ENCODE results near the gene TSHZ2. TPM values are rescaled to one million over a fixed set of nuclear protein-coding genes. Genes with fewer than 3 reads are reported as not detected.

TSHZ2 gene
- total and polyA plus RNA-seq, 2 experiments from 2014 or later = 10.4 to 32.0 TPM

DNA sequence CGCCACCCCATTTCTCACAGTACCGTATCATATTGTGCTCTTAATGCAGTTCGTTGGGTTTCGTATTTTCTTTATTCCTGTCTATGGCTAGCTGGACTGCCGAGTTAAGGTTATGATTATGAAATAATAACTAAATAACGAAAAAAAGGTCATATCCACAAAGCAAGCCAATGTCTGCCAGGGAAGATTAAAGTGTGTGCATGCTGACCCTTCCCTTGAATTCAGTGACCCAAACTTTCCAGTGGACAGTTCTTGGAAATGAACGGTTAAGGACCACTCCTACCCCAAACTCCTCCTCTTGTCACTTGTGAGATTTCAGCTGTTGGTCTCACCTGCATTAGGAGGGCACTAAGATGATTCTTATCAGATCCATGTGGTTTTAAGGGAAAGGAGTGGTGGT, 449.9 kb downstream of the TSHZ2 start:
- Histone ChIP-seq H3K9me3 (ENCODE audit: low read depth) (no peaks in the 10 kb centered on the region), H3K4me3 (no peak overlapping the region), H3K27me3 (no peaks in the 10 kb centered on the region), H3K4me1 (ENCODE audit: low read depth) (no peaks in the 10 kb centered on the region), H3K27ac (no peak overlapping the region), H3K36me3 (no peaks in the 10 kb centered on the region)
- DNase-seq (ENCODE audit: low read depth in 1 of 2, low spot score in 1 of 2) = no peak
- no peak for TF ChIP-seq CTCF (IDR thresholded peaks at IDR 0.05; ENCODE audit: low read depth, low read length)

- Histone ChIP-seq H3K27ac (no peak overlapping the region), H3K9me3 (ENCODE audit: low read depth) (no peaks in the 10 kb centered on the region), H3K36me3 (no peaks in the 10 kb centered on the region), H3K4me3 (no peak overlapping the region), H3K27me3 (no peaks in the 10 kb centered on the region), H3K4me1 (ENCODE audit: low read depth) (no peaks in the 10 kb centered on the region)
- no peak for DNase-seq (ENCODE audit: low read depth in 1 of 2, low spot score in 1 of 2)
- no peak for TF ChIP-seq CTCF (IDR thresholded peaks at IDR 0.05; ENCODE audit: low read depth, low read length)
Measured at GRCh38 chr20:53423587-53424146, 451.5 kb downstream of the TSHZ2 start.

- Histone ChIP-seq H3K27ac (no peak overlapping the region), H3K27me3 (no peaks in the 10 kb centered on the region), H3K36me3 (no peaks in the 10 kb centered on the region), H3K4me3 (no peak overlapping the region), H3K9me3 (ENCODE audit: low read depth) (no peaks in the 10 kb centered on the region), H3K4me1 (ENCODE audit: low read depth) (no peaks in the 10 kb centered on the region)
- no peak for DNase-seq (ENCODE audit: low read depth in 1 of 2, low spot score in 1 of 2)
- no peak for TF ChIP-seq CTCF (IDR thresholded peaks at IDR 0.05; ENCODE audit: low read depth, low read length)
Measured at GRCh38 chr20:53425481-53425880, 453.3 kb downstream of the TSHZ2 start.

DNA sequence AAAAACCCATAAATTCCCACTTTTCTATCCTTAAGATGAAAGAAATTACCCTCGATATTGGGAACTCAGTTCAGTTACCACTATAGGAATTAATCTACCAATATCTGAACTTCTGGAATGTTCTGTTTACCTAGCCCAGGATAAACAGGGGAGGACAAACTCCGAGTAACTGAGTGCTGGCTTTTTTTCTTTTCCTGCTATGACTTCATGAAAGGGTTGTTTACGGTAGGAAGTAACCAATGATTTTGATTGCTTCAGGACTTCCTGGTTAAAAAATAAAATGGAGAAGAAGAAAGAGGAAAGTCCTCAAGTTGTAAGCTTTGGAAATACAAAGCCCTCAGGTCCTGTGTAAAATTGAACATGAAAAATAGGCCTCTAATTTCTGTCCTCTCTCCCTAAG, 453.8 kb downstream of the TSHZ2 start:
- H3K4me1 ChIP-seq (ENCODE audit: low read depth) = no peaks in the 10 kb centered on the region
- DNase-seq (ENCODE audit: low read depth in 1 of 2, low spot score in 1 of 2) = no peak
- no peak overlapping the region for H3K4me3 ChIP-seq
- no peak overlapping the region for H3K27ac ChIP-seq
- H3K9me3 ChIP-seq (ENCODE audit: low read depth) = no peaks in the 10 kb centered on the region
- H3K36me3 ChIP-seq = no peaks in the 10 kb centered on the region
- no peak for TF ChIP-seq CTCF (IDR thresholded peaks at IDR 0.05; ENCODE audit: low read depth, low read length)
- no peaks in the 10 kb centered on the region for H3K27me3 ChIP-seq

DNA sequence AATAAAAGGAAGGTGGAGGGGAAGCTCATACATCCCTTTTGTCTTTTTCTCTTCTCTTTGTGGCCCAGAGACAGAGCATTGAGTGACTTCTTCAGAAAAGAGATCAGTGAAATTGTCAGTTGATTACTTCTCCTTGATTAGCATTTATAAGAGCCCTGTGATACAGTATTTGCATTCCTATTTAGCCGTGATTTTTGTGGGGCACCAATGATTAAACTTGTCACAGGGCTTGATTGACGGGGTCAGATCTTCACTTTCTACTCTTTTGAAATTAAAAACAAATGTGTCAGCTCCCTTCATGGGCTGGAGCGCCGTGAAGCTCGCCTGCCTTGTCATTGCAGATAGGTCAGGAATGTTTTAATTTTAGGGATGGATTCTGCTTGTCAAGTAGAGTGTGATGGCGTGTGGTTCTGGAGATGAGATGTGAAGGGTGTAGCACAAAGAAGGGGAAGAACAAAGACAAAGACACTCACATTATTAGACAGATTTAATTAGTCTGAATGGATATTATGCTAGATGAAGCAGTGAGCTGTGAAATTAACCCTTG, 454.7 kb downstream of the TSHZ2 start:
- H3K4me3 ChIP-seq = no peak overlapping the region
- H3K27me3 ChIP-seq = no peaks in the 10 kb centered on the region
- DNase-seq (ENCODE audit: low read depth in 1 of 2, low spot score in 1 of 2) = no peak
- H3K27ac ChIP-seq = no peak overlapping the region
- H3K36me3 ChIP-seq = no peaks in the 10 kb centered on the region
- H3K4me1 ChIP-seq (ENCODE audit: low read depth) = no peaks in the 10 kb centered on the region
- no peaks in the 10 kb centered on the region for H3K9me3 ChIP-seq (ENCODE audit: low read depth)
- no peak for TF ChIP-seq CTCF (IDR thresholded peaks at IDR 0.05; ENCODE audit: low read depth, low read length)

Data from cardiac muscle cell (in vitro differentiated cells and primary cell).